ENCODE measurements around the gene ABCG2.

ABCG2 gene

DNA sequence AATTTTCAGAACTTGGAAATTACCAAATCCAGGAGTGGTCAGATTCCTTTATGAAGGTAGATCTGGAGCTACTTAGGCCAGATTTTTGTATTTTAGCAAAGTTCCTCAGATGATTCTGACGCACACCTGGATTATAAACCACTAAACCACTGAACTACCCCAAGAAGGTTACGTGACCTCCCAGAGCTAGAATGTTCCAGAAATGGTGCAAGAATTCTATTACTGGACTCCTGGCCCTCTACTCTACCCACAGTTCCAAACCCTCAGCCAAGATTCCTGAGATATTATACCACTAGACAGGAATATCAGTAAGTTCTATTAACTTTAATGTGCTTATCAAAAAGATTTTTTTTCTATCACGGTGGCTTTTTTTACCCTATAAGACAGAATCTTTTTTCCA is 67.1 kb downstream of the ABCG2 start:
- no peak for DNase-seq (ENCODE audit: low read depth, low spot score)
- no peak overlapping the region for H3K4me3 ChIP-seq (ENCODE audit: low read length)

DNA sequence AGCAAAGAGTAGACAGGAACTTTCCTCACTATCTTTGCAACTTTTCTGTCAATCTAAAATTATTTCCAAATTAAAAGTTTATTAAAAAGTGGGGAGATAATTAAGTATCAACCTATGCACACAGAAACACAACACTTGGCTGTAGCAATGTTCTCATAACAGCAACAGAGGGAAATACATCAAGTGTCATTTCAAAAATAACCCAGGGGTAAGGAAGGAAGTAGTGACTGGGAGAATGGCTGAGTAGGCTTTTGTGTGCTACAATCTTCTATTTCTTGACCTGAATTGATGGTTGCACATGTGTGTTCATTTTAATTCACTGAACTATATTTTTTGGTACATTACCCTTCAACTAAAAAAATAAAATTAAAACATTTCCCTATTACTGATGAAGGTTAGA is 67.5 kb downstream of the ABCG2 start:
- no peak overlapping the region for H3K4me3 ChIP-seq (ENCODE audit: low read length)
- no peak for DNase-seq (ENCODE audit: low read depth, low spot score)

DNA sequence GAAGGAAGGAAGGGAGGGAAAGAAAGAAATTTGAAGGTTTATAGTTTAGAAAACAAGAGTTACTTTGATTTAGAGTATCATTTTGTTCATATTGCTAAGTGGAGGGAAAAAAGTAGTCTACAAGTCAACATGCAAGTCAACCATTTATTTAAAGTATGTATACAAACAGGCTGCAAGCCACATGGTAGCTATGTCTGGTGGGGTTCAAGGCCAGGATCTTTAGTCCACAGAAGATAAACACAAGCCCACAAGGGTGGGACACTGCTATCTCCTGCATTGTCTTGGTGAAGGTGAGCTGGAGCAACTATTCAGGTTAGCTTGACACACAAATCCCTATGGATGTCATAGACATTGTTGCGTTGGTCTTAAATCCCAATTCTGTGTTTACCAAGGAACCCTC is 71.4 kb downstream of the ABCG2 start:
- DNase-seq (ENCODE audit: low read depth, low spot score): no peak
- no peak overlapping the region for H3K4me3 ChIP-seq (ENCODE audit: low read length)

DNA sequence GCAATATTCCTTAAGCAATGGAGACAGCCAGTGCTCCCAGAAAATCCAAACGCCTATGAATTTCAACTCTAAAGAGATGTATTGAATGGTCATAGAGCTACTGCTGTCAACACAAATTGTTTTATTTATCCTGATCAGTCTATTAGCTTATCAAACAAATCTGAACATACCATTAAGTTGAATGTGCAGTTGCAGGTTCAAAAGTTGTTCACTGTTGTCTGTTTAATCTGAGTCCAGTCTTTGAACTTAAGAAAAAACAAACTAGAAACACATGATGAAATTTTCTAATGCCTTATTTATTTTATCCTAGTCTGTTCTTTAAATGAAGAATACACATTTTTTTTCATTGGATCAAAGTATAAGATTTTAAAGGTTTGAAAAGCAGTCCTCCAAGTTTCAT is 77.8 kb downstream of the ABCG2 start:
- DNase-seq (ENCODE audit: low read depth, low spot score): no peak
- H3K4me3 ChIP-seq (ENCODE audit: low read length): no peak overlapping the region

GRCh38 chr4:88078579-88078978 is 79.9 kb downstream of the ABCG2 start:
- no peak for DNase-seq (ENCODE audit: low read depth, low spot score)
- no peak overlapping the region for H3K4me3 ChIP-seq (ENCODE audit: low read length)

- no peak overlapping the region for H3K4me3 ChIP-seq (ENCODE audit: low read length)
- DNase-seq (ENCODE audit: low read depth, low spot score): no peak
Observed at GRCh38 chr4:88077911-88078524, 80.4 kb downstream of the ABCG2 start.

GRCh38 chr4:88075336-88075735 is 83.1 kb downstream of the ABCG2 start:
- no peak overlapping the region for H3K4me3 ChIP-seq (ENCODE audit: low read length)
- no peak for DNase-seq (ENCODE audit: low read depth, low spot score)

- no peak overlapping the region for H3K4me3 ChIP-seq (ENCODE audit: low read length)
- peak; percentile 15 for DNase-seq (ENCODE audit: low read depth, low spot score)
Observed at GRCh38 chr4:88070031-88070430, 88.4 kb downstream of the ABCG2 start.

- DNase-seq (ENCODE audit: low read depth, low spot score): no peak
- no peak overlapping the region for H3K4me3 ChIP-seq (ENCODE audit: low read length)
Observed at GRCh38 chr4:88064410-88064809, 94.0 kb downstream of the ABCG2 start.

DNA sequence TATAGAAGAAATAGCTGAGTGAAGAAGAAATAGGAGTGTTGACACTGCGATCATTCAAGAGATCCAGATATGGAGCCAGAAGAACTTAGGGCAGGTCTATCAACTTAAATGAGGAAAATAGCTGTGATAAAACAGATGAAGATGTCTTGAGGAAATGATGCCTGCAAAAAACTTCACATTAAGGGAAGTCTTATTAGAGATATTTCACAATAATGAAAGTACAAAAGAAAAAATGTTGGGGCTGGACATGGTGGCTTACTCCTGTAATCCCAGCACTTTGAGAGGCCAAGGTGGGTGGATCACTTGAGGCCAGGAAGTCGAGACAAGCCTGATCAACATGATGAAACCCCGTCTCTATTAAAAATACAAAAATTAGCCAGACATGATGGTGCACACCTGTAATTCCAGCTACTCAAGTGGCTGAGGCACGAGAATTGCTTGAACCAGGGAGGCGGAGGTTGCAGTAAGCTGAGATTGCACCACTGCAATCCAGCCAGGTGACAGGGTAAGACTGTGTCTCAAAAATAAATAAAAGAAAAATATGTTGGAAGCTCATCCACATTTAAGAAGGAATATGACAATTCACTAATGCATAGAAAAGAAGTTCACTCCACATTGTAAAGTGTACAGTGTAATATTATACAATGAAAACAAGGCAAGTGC is 94.7 kb downstream of the ABCG2 start:
- H3K4me3 ChIP-seq (ENCODE audit: low read length): no peak overlapping the region

GRCh38 chr4:88062843-88063242 is 95.6 kb downstream of the ABCG2 start:
- DNase-seq (ENCODE audit: low read depth, low spot score): no peak
- no peak overlapping the region for H3K4me3 ChIP-seq (ENCODE audit: low read length)

More for the DNA sequence above, 94.7 kb downstream of the ABCG2 start:
- DNase-seq (ENCODE audit: low read depth, low spot score): no peak

GRCh38 chr4:88062311-88062710 is 96.1 kb downstream of the ABCG2 start:
- H3K4me3 ChIP-seq (ENCODE audit: low read length): no peak overlapping the region
- DNase-seq (ENCODE audit: low read depth, low spot score): no peak

DNA sequence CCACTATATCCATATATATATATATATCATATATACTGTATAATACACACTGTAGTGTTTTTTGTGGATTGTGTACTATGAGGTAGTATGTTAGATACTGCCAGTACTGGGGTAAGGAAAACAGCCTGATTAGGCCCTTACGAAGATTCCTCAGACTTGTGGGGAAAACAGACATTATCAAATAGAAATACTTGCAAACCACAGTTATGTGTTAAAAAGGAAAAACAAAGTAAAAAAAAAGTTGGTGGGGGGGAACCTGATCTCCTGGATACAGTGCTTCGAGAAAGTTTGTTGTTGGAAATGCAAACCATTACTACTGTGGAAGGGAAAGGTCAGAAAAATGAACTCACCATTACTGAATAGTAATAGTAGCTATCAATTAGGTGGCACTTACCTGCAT is 98.0 kb downstream of the ABCG2 start:
- no peak for DNase-seq (ENCODE audit: low read depth, low spot score)
- H3K4me3 ChIP-seq (ENCODE audit: low read length): no peak overlapping the region

DNA sequence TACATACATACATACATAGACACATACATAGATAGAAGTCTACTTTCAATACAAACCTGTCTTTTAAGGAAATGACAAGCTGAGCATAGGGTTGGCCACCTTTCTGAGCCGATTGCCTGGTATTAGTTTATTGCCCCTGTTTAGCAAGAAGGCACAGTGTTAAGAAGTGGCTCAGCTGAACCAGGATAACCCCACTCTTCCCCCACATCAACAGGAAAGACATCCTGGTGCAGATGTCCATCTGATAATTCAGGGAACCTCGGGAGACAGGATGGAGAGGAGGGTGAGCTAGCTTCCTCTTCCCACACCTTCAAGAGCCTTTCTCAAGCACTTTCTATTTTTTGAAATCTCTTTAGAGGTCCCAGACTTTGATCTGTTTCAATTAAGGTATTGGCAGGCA is 98.7 kb downstream of the ABCG2 start:
- no peak for DNase-seq (ENCODE audit: low read depth, low spot score)
- H3K4me3 ChIP-seq (ENCODE audit: low read length): no peak overlapping the region

DNA sequence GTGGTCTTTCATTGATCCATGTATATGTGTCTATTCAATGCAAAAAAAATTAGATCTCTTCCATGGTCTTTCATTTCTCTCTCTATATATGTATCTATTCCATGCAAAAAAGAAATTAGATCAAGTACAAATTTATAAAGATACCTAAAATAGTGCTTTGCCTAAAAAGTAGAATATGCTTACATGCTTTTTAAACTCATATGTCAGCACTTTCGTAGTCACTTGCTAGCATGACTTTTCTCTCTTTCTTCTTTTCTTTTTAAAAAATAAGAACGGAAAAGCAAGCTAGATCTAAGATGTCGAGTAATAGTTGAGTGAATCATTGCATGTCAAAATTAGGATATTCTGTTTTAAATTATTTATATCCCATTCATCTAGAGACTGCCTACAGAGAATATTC is 100.1 kb downstream of the ABCG2 start:
- no peak for DNase-seq (ENCODE audit: low read depth, low spot score)

GRCh38 chr4:88054901-88055300 is 103.5 kb downstream of the ABCG2 start:
- H3K4me3 ChIP-seq (ENCODE audit: low read length): no peak overlapping the region
- DNase-seq (ENCODE audit: low read depth, low spot score): peak; percentile 16

More for the DNA sequence above, 100.1 kb downstream of the ABCG2 start:
- H3K4me3 ChIP-seq (ENCODE audit: low read length): no peak overlapping the region

- H3K4me3 ChIP-seq (ENCODE audit: low read length): no peak overlapping the region
- DNase-seq (ENCODE audit: low read depth, low spot score): no peak
Observed at GRCh38 chr4:88054229-88054628, 104.2 kb downstream of the ABCG2 start.

GRCh38 chr4:88045021-88045420 is 113.4 kb downstream of the ABCG2 start:
- no peak overlapping the region for H3K4me3 ChIP-seq (ENCODE audit: low read length)
- DNase-seq (ENCODE audit: low read depth, low spot score): no peak

DNA sequence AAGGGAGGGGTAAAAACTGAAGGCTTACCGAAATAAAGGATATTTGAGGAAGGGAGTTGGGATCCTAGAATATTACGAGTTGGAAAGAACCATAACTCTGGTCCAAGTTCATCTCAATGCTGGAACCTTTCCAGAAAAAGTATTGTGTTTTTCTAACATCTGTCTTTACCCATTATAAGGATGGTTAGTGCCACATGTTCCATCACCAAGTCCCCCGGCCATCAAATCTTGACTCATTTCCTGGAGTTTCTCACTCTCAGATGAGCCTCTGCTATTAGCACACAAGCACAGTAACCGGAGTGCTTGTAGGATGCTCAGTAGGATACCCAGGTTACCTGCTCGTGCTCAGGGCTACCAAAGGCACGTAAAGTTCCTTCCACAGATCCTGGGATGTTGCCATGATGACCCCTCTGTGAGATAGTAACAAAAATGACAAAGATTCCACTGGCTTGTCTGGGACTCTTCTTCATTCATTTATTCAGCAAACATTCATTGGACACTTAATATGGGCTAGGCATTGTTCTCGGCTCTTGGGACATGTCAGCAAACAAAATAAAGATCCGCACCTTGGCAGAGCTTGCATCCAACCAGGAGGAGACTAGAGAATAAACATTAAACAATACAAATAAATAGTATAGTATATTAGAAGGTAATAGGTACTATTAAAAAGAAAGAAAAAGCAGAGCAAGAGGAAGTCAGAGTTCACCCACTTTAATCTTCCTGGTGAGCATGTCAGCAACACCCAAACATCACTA is 114.7 kb downstream of the ABCG2 start:
- DNase-seq (ENCODE audit: low read depth, low spot score): no peak

DNA sequence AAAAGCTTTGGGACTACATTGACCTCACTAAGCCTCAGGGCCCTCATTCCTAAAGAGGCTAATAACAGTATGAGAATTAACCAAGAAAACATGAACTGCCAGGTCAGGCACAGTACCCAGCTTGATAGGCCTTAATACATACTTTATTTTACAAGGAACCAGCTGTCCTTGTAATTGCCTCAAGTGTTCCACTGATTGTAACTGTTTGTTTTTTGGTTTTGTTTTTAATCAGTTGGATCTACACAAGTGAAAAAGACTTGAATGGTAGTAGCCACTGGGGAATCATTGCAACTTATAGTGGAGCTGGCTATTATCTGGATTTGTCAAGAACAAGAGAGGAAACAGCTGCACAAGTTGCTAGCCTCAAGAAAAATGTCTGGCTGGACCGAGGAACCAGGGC is 115.4 kb downstream of the ABCG2 start:
- no peak for DNase-seq (ENCODE audit: low read depth, low spot score)

More for the DNA sequence above, 114.7 kb downstream of the ABCG2 start:
- no peak overlapping the region for H3K4me3 ChIP-seq (ENCODE audit: low read length)

More for the DNA sequence above, 115.4 kb downstream of the ABCG2 start:
- H3K4me3 ChIP-seq (ENCODE audit: low read length): no peak overlapping the region

Data from Jurkat, Clone E6-1 (cell line).